ENCODE measurements around the gene MRPL21. TPM values are rescaled to one million over a fixed set of nuclear protein-coding genes. Genes with fewer than 3 reads are reported as not detected.

MRPL21 gene
- total RNA-seq, 2 experiments from 2014 or later: 48.3 to 68.3 TPM

DNA sequence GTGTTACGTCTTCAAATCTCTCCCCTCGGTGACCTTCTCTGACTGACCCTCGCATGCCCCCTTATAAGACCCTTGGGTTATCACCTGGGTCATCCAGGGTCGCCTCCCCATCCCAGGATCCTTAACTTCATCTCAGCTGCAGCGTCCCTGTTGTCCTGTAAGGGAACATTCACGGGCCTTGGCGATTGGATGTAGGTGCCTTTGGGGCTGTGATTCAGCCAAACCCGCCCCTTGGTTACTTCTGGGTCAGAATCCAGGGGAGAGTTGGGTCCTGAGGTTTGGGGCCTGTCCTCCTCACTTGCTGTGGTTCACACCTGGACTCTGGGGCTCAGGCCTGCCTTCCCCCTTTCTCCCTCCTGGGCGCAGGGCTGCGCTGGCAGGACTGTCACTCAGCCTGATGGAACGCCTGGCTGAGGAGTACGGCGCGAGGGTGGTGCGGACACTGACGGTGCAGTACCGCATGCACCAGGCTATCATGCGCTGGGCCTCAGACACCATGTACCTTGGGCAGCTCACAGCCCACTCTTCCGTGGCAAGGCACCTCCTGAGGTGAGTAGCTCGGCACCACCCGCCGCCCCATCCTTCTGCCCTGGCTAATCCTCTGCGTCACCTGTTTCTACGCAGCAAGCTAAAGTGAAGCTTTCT lies 29.4 kb upstream of the MRPL21 start:
- no peaks in the 10 kb centered on the region for H3K4me1 ChIP-seq (ENCODE audit: insufficient read depth, low read length, poor library complexity, severe bottlenecking)
- H3K36me3 ChIP-seq (ENCODE audit: insufficient read depth, low read length): peaks cover 43% of the 10 kb centered on the region
- no peak overlapping the region for H3K4me3 ChIP-seq (ENCODE audit: low read depth, low read length, poor library complexity, severe bottlenecking)
- ChIA-PET POLR2A (interaction anchor here (0.6 kb wide), 1 partner anchor 154 kb away, joined by 3 read pairs; no protein-coding TSS in a partner anchor), CTCF (ENCODE audit: unreplicated experiment) (interaction anchor here (1.0 kb wide), 1 partner anchor 21 kb away, joined by 3 read pairs; no protein-coding TSS in a partner anchor)
- no peak overlapping the region for H2AFZ ChIP-seq (ENCODE audit: low read length)
- H3K9me3 ChIP-seq (ENCODE audit: low read length): no peaks in the 10 kb centered on the region
- H3K4me2 ChIP-seq (ENCODE audit: low read length): no peak overlapping the region
- no TSS peak for BruUV-seq (replicated peaks)
- no peak overlapping the region for H3K27ac ChIP-seq (ENCODE audit: low read depth, low read length, poor library complexity, severe bottlenecking)
- no peaks in the 10 kb centered on the region for H3K9me2 ChIP-seq (ENCODE audit: insufficient read depth, low read length)
- no peaks in the 10 kb centered on the region for H4K20me1 ChIP-seq (ENCODE audit: insufficient read depth, low read length)
- intact Hi-C loops (cut with micrococcal nuclease; ENCODE audit: unreplicated experiment): no loop called here
- no peak for TF ChIP-seq CTCF (conservative IDR thresholded peaks at IDR 0.05; ENCODE audit: low read length)
- TF ChIP-seq EZH2phosphoT487 (IDR thresholded peaks at IDR 0.05; ENCODE audit: borderline replicate concordance, low read depth, low read length): no peak
- no peaks in the 10 kb centered on the region for H3K79me2 ChIP-seq (ENCODE audit: insufficient read depth, low read depth, low read length)
- DNase-seq (ENCODE audit: low spot score): no peak

DNA sequence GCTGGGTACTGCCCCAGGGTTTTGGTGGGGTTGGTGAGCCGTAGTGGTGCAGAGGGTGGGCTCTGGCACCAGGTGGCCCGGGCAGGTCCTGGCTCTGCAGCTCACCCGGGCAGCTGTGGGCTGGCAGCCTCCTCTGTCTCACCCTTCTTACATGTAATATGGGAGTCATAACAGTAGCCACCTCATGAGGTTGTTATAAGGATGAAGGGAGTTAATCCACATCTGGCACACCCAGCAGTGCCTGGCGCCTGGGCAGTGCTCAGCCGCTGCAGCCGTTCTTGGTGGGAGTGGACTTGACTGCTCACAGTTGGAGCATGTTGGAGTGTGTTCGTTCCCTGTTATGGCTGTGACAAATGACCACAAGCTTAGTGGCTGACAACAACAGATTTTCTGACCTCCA lies 28.7 kb upstream of the MRPL21 start:
- Histone ChIP-seq H3K4me2 (ENCODE audit: low read length) (no peak overlapping the region), H3K27ac (ENCODE audit: low read depth, low read length, poor library complexity, severe bottlenecking) (no peak overlapping the region), H3K4me3 (ENCODE audit: low read depth, low read length, poor library complexity, severe bottlenecking) (no peak overlapping the region), H3K79me2 (ENCODE audit: insufficient read depth, low read depth, low read length) (no peaks in the 10 kb centered on the region), H3K9me3 (ENCODE audit: low read length) (no peaks in the 10 kb centered on the region), H2AFZ (ENCODE audit: low read length) (no peak overlapping the region), H3K9me2 (ENCODE audit: insufficient read depth, low read length) (no peaks in the 10 kb centered on the region), H3K36me3 (ENCODE audit: insufficient read depth, low read length) (peaks cover 47% of the 10 kb centered on the region), H3K4me1 (ENCODE audit: insufficient read depth, low read length, poor library complexity, severe bottlenecking) (peaks cover 4% of the 10 kb centered on the region), H4K20me1 (ENCODE audit: insufficient read depth, low read length) (no peaks in the 10 kb centered on the region)
- BruUV-seq (replicated peaks): no TSS peak
- TF ChIP-seq EZH2phosphoT487 (IDR thresholded peaks at IDR 0.05; ENCODE audit: borderline replicate concordance, low read depth, low read length) (no peak), CTCF (conservative IDR thresholded peaks at IDR 0.05; ENCODE audit: low read length) (no peak)
- DNase-seq (ENCODE audit: low spot score): no peak
- intact Hi-C loops (cut with micrococcal nuclease; ENCODE audit: unreplicated experiment): no loop called here
- CTCF ChIA-PET (ENCODE audit: unreplicated experiment): no interaction called here
- POLR2A ChIA-PET: no interaction called here

DNA sequence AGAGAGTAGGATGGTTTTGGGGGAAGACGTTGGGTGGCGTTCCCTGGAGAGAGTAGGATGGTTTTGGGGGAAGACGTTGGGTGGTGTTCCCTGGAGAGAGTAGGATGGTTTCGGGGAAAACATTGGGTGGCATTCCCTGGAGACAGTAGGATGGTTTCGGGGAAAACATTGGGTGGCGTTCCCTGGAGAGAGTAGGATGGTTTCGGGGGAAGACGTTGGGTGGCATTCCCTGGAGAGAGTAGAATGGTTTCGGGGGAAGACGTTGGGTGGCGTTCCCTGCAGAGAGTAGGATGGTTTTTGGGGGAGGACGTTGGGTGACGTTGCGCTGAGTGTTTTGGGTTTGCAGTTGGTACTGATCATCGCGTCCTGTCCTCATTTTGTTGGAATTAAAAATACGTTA lies 28.3 kb upstream of the MRPL21 start:
- no peaks in the 10 kb centered on the region for H3K79me2 ChIP-seq (ENCODE audit: insufficient read depth, low read depth, low read length)
- no peak for DNase-seq (ENCODE audit: low spot score)
- no peak overlapping the region for H3K4me3 ChIP-seq (ENCODE audit: low read depth, low read length, poor library complexity, severe bottlenecking)
- H3K9me3 ChIP-seq (ENCODE audit: low read length): no peaks in the 10 kb centered on the region
- no peak overlapping the region for H3K4me2 ChIP-seq (ENCODE audit: low read length)
- H3K27ac ChIP-seq (ENCODE audit: low read depth, low read length, poor library complexity, severe bottlenecking): no peak overlapping the region
- H3K36me3 ChIP-seq (ENCODE audit: insufficient read depth, low read length): peaks cover 47% of the 10 kb centered on the region
- no peaks in the 10 kb centered on the region for H3K9me2 ChIP-seq (ENCODE audit: insufficient read depth, low read length)
- intact Hi-C loops (cut with micrococcal nuclease; ENCODE audit: unreplicated experiment): no loop called here
- ChIA-PET POLR2A (no interaction called here), CTCF (ENCODE audit: unreplicated experiment) (no interaction called here)
- no peak for TF ChIP-seq CTCF (conservative IDR thresholded peaks at IDR 0.05; ENCODE audit: low read length)
- TF ChIP-seq EZH2phosphoT487 (IDR thresholded peaks at IDR 0.05; ENCODE audit: borderline replicate concordance, low read depth, low read length): no peak
- H4K20me1 ChIP-seq (ENCODE audit: insufficient read depth, low read length): no peaks in the 10 kb centered on the region
- BruUV-seq (replicated peaks): no TSS peak
- no peak overlapping the region for H2AFZ ChIP-seq (ENCODE audit: low read length)
- peaks cover 8% of the 10 kb centered on the region for H3K4me1 ChIP-seq (ENCODE audit: insufficient read depth, low read length, poor library complexity, severe bottlenecking)
